OCI-LY3 (cell line): ENCODE data around the gene CALD1.

Experiments used
- EZH2phosphoT487 ChIP-seq: fragments of 200-600 bp; shearing (Covaris generic); IDR thresholded peaks from 2 replicates; pipeline ENCODE4 v1.6.1; 2018; ENCODE audit warnings: antibody characterized with exemption, mixed run types, low read depth
- TF ChIP-seq, protein P1 (sequence below): fragments of 200-600, 300-600 bp; sonication (generic); IDR thresholded peaks from 2 replicates; pipeline ENCODE4 v1.5.1; 2014; ENCODE audit warnings: antibody characterized with exemption, low read length, low read depth

DNA sequence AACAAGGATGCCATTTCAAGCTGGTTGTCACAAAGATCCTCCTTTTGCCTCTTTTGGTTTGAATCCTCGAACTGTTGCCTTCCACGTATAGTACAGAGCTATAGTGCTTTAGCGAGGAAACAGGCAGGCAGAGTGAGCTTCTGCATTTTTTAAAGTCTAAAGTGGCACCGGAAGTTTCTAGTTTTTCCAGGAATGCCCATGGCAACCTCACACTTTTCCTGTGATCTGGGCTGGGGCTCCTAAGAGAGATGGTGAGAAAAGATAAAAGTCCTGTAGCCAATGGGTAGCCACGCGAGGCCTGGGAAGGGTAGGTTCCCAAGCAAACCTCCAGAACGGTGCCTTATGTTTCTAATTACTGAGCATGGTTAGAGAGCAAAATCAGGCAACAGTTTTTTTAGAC, 76.7 kb downstream of the CALD1 start:
- TF ChIP-seq, protein P1, sequence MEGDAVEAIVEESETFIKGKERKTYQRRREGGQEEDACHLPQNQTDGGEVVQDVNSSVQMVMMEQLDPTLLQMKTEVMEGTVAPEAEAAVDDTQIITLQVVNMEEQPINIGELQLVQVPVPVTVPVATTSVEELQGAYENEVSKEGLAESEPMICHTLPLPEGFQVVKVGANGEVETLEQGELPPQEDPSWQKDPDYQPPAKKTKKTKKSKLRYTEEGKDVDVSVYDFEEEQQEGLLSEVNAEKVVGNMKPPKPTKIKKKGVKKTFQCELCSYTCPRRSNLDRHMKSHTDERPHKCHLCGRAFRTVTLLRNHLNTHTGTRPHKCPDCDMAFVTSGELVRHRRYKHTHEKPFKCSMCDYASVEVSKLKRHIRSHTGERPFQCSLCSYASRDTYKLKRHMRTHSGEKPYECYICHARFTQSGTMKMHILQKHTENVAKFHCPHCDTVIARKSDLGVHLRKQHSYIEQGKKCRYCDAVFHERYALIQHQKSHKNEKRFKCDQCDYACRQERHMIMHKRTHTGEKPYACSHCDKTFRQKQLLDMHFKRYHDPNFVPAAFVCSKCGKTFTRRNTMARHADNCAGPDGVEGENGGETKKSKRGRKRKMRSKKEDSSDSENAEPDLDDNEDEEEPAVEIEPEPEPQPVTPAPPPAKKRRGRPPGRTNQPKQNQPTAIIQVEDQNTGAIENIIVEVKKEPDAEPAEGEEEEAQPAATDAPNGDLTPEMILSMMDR, result no peak
- TF ChIP-seq EZH2phosphoT487, result no peak
